AG04450 (cell line): ENCODE measurements around the gene COL20A1. TPM values are rescaled to one million over a fixed set of nuclear protein-coding genes. Genes with fewer than 3 reads are reported as not detected.

Experiments
- CTCF ChIA-PET: fragments of 300-600, 350-600 bp; formaldehyde crosslinking; extraction: SDS; loops from one replicate; lab custom pipeline; 2022; ENCODE audit warnings: antibody characterized with exemption, inconsistent platforms; lab: Charles Lee
- POLR2A ChIA-PET: fragments of 350-600 bp; formaldehyde crosslinking; extraction: SDS; loops from one replicate; lab custom pipeline; 2021; ENCODE audit warnings: antibody characterized with exemption, inconsistent platforms; lab: Yijun Ruan, JAX
- DNase-seq: peaks from one replicate; pipeline ENCODE4 v3.0.0-alpha.2; 2011; ENCODE audit warnings: low read depth, low spot score
- H3K27ac ChIP-seq: one replicate; pipeline ENCODE4 v1.5.1; 2012; ENCODE audit warnings: low read depth, low read length, control low read depth
- H3K27me3 ChIP-seq: one replicate; pipeline ENCODE4 v1.6.0; 2012; ENCODE audit warnings: low read length; ENCODE audit not compliant: control insufficient read depth, insufficient read depth
- H3K4me3 ChIP-seq: 2 replicates; pipeline ENCODE4 v1.5.1; 2011; ENCODE audit warnings: mild to moderate bottlenecking, low read depth, low read length, control low read depth
- H3K9me3 ChIP-seq: 2 replicates; pipeline ENCODE4 v1.5.1; 2012; ENCODE audit warnings: low read length; ENCODE audit not compliant: control insufficient read depth, insufficient read depth
- CTCF ChIP-seq: IDR thresholded peaks from 2 replicates; pipeline ENCODE4 v1.5.1; 2011; ENCODE audit warnings: low read depth, low read length, control low read depth, inconsistent platforms
- polyA plus RNA-seq: library from polyadenylated mRNA; depleted of rRNA; stranded (reverse); fragments of >200 nt; gene quantifications from 2 replicates; pipeline ENCODE4 v1.2.3, GENCODE V29; 2011

Gene COL20A1
- polyA plus RNA-seq, 1 experiment: not detected

DNA sequence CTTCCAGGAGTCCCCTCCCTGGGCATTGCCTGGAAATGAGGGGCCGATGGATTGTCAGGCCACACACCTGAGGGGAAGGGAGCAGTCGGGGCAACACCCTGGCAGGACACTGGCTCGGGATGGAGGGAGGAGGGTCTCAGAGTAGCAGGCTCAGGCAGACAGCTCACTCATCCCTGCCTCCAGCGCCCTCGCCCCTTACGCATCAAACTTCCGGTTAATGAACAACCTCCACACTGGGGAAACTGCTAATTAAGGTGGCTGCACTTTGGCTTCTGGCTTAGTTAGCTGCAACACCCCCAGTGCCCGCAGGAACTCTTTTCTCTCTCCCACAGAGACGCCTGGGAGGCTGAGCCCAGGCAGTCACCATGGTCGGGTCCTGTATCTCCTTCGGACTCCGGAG, 81.5 kb downstream of the COL20A1 start:
- ChIA-PET CTCF (no interaction called here), POLR2A (no interaction called here)
- Histone ChIP-seq H3K9me3 (no peaks in the 10 kb centered on the region; the same call in 1 of the 2 replicates), H3K27me3 (peaks cover 39% of the 10 kb centered on the region), H3K4me3 (no peak overlapping the region), H3K27ac (no peak overlapping the region)
- no peak for DNase-seq
- TF ChIP-seq CTCF: no peak

DNA sequence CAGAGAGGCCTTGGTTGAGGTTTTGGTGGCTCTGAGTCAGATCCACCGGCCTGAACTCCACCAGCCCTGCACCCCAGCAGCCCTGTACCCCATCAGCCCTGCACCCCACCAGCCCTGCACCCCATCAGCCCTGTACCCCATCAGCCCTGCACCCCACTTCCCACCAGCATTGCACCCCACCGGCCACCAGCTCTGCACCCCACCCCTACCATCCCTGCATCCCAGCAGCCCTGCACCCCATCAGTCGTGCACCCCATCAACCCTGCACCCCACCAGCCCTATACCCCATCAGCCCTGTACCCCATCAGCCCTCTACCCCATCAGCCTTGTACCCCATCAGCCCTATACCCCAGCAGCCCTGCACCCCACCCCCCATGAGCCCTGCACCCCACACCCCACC, 82.5 kb downstream of the COL20A1 start:
- DNase-seq: no peak
- H3K27me3 ChIP-seq: peaks cover 36% of the 10 kb centered on the region
- no peak for TF ChIP-seq CTCF
- H3K4me3 ChIP-seq: no peak overlapping the region
- H3K9me3 ChIP-seq: peaks cover 6% of the 10 kb centered on the region; the same call in 1 of the 2 replicates
- ChIA-PET CTCF (no interaction called here), POLR2A (no interaction called here)
- H3K27ac ChIP-seq: no peak overlapping the region

DNA sequence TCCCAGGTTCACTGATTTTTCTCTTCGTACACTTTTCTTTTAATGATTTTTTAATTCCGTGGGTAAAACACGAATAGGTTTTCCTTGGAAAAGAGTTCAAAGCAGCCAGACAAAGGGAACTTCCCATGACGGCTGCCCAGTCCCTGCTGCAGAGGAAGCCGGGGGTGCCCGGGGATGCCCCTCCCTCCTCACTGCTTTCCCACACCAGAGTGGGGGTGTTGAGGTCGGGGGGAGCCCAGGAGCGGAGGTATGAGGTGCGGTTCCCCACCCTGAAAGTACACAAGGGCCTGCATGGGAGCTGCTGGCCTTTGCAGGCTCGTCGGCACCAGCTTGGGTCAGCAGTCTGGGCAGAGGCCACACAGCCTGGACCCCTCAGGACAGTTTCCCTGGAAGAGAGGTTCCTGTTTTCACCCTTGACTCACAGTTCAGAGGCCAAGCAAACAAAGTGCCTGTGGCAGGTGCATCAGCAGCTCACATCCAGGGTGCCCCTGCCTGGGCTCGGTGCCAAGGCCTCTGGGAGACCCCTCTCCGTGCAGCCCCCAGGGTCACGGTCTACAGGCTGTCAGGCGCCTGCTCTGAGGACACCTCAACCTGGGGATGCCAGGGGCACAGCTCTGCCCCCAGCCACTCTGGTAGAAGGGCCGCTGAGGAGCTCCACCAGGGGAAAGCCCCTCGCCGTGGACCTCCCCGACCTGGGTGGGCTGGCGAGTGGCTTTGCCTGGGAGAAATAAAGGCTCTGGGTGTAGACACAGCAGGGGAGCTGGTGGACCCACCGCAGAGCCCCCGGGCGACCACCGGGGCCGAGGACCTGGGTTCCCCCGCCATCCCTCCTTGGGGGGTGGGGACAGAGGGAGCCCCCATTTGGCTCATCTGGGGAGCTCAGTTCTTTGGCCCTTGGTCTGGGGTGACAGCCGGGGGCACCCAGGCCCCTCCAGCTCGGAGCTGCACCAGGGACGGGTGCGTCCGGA, 83.6 kb downstream of the COL20A1 start:
- CTCF ChIA-PET: interaction anchor here (2.0 to 2.2 kb wide), 2 partner anchors 66 to 153 kb away, joined by 7 to 10 read pairs; no protein-coding TSS in a partner anchor
- POLR2A ChIA-PET: no interaction called here
- Histone ChIP-seq H3K27me3 (peaks cover 30% of the 10 kb centered on the region), H3K4me3 (no peak overlapping the region), H3K27ac (no peak overlapping the region), H3K9me3 (peaks cover 7% of the 10 kb centered on the region; the same call in 1 of the 2 replicates)
- DNase-seq: no peak
- TF ChIP-seq CTCF: no peak

DNA sequence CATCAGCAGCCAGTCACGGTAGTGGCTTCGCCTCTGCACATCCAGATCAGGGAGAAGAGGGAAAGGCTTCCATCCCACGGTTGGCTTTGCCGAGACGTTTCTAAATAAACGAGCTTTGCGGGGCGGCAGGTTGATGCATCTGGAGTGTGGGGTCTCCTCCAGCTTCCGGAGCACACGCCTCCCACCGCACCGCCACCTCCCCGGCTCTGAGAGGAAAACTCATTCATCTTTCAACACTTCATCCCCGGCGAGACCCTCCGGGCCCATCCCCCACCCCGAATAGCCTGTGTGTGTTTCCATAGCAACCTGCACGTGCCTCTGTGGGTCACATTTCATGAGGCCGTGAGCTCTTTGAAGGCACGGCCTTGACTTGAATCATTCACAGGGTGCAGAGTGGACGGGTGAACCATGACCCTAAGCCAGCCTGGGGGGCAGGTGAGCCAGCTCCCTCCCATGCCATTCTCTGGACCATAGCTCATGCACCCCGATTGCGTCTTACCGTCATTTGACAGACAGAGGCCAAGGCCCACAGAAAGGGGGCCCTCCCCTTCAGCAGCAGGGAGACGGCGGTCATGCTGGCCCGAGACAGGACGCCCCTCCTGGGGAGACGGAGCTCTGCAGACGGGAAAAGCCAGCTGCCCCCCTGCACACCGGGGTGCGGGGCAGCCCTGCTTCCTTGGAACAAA, 84.4 kb downstream of the COL20A1 start:
- TF ChIP-seq CTCF: no peak
- DNase-seq: no peak
- no peak overlapping the region for H3K4me3 ChIP-seq
- H3K27ac ChIP-seq: no peak overlapping the region
- peaks cover 32% of the 10 kb centered on the region for H3K27me3 ChIP-seq
- ChIA-PET CTCF (interaction anchor here (2.0 to 2.2 kb wide), 2 partner anchors 67 to 154 kb away, joined by 7 to 10 read pairs; no protein-coding TSS in a partner anchor), POLR2A (no interaction called here)
- peaks cover 7% of the 10 kb centered on the region; the same call in 1 of the 2 replicates for H3K9me3 ChIP-seq
